Chondrocyte (in vitro differentiated cells): Measurements from ENCODE around the gene PLEKHA6. TPM values are rescaled to one million over a fixed set of nuclear protein-coding genes. Genes with fewer than 3 reads are reported as not detected.

Experiments used
- DNase-seq: peaks from one replicate; pipeline ENCODE4 v3.0.0; 2021; ENCODE audit warnings: mixed read lengths, low spot score
- H3K27ac Mint-ChIP-seq: one replicate; pipeline ENCODE4 v1.8.0; 2021; ENCODE audit warnings: mild to moderate bottlenecking, moderate library complexity, mixed read lengths; ENCODE audit not compliant: unreplicated experiment
- H3K27me3 Mint-ChIP-seq: 2 replicates; pipeline ENCODE4 v1.8.0; 2021; ENCODE audit warnings: low read depth, mixed read lengths
- H3K36me3 Mint-ChIP-seq: 2 replicates; pipeline ENCODE4 v1.8.0; 2021; ENCODE audit warnings: low read depth, mixed read lengths
- H3K4me1 Mint-ChIP-seq: 2 replicates; pipeline ENCODE4 v1.8.0; 2021; ENCODE audit warnings: low read depth, mild to moderate bottlenecking, mixed read lengths
- H3K4me3 Mint-ChIP-seq: one replicate; pipeline ENCODE4 v1.8.0; 2021; ENCODE audit warnings: mild to moderate bottlenecking, moderate library complexity, mixed read lengths; ENCODE audit not compliant: unreplicated experiment
- H3K9me3 Mint-ChIP-seq: 2 replicates; pipeline ENCODE4 v1.8.0; 2021; ENCODE audit warnings: low read depth, mixed read lengths
- total RNA-seq: library from RNA; stranded (reverse); gene quantifications from 3 replicates; pipeline ENCODE4 v1.2.1, GENCODE V29; 2021
- TF ChIP-seq, protein P1 (sequence below): fragments of 200-600 bp; sonication (generic); IDR thresholded peaks from 2 replicates; pipeline ENCODE4 v1.5.0; 2021; ENCODE audit warnings: antibody characterized with exemption, mild to moderate bottlenecking, moderate library complexity

PLEKHA6 gene
- total RNA-seq, 1 donor from 2014 or later, result 0.15 TPM

- peak overlapping the region; percentile 78 for H3K4me3 Mint-ChIP-seq
- TF ChIP-seq, protein P1, sequence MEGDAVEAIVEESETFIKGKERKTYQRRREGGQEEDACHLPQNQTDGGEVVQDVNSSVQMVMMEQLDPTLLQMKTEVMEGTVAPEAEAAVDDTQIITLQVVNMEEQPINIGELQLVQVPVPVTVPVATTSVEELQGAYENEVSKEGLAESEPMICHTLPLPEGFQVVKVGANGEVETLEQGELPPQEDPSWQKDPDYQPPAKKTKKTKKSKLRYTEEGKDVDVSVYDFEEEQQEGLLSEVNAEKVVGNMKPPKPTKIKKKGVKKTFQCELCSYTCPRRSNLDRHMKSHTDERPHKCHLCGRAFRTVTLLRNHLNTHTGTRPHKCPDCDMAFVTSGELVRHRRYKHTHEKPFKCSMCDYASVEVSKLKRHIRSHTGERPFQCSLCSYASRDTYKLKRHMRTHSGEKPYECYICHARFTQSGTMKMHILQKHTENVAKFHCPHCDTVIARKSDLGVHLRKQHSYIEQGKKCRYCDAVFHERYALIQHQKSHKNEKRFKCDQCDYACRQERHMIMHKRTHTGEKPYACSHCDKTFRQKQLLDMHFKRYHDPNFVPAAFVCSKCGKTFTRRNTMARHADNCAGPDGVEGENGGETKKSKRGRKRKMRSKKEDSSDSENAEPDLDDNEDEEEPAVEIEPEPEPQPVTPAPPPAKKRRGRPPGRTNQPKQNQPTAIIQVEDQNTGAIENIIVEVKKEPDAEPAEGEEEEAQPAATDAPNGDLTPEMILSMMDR, result no peak
Measured at GRCh38 chr1:204362984-204363334, 3.2 kb upstream of the PLEKHA6 start.

GRCh38 chr1:204361781-204362180, 2.1 kb upstream of the PLEKHA6 start:
- Mint-ChIP-seq H3K36me3 (no peaks in the 10 kb centered on the region), H3K9me3 (no peaks in the 10 kb centered on the region), H3K4me3 (no peak overlapping the region), H3K27me3 (peaks cover 32% of the 10 kb centered on the region), H3K27ac (no peak overlapping the region), H3K4me1 (peaks cover 8% of the 10 kb centered on the region)
- DNase-seq, result no peak
- TF ChIP-seq, protein P1, result no peak

More at GRCh38 chr1:204362984-204363334, 3.2 kb upstream of the PLEKHA6 start:
- no peak overlapping the region for H3K27ac Mint-ChIP-seq
- H3K36me3 Mint-ChIP-seq, result no peaks in the 10 kb centered on the region
- peaks cover 8% of the 10 kb centered on the region for H3K4me1 Mint-ChIP-seq
- no peaks in the 10 kb centered on the region for H3K9me3 Mint-ChIP-seq
- DNase-seq, result no peak
- H3K27me3 Mint-ChIP-seq, result peaks cover 41% of the 10 kb centered on the region

DNA sequence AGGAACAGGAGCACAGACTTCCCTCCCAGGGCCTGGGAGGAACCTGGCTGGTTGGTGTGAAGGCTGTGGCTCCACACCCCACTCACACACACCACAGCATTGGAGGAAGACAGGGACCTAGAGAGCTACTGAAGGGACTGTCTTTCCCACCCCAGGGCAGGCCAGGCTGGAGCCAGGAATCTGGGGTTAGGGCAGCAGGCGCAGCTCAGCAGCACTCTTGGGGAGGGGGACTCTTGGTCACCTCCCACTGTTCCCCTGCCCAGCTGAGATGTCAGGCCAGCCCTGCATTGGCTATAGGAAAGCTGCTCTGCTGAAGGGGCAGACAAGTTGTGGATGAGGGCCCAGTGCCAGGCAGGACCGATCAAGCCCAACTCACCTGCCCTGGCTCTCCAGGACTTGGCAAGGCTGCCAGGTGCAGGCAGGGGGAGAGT, 1.6 kb upstream of the PLEKHA6 start:
- no peak for DNase-seq
- Mint-ChIP-seq H3K27ac (no peak overlapping the region), H3K4me1 (peaks cover 8% of the 10 kb centered on the region), H3K9me3 (no peaks in the 10 kb centered on the region), H3K36me3 (no peaks in the 10 kb centered on the region), H3K27me3 (peaks cover 30% of the 10 kb centered on the region), H3K4me3 (no peak overlapping the region)
- TF ChIP-seq, protein P1, result no peak

DNA sequence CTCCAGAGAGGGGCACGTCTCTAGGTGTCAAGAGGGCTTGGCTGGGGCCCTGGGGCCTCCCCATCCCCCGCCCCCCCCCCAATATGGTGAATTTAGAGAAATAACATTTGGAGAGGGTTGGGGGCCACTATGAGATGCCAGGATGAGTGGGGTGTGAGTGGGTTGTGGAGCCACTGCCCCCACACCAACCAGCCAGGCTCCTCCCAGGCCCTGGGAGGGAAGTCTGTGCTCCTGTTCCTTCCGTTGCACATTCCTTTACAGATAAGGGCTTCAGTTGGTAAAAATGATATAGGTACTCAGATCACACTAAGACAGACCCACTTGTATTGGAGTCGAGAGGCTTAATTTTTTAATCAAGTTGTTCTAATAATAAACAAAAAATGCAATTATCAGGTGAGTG, 585 bp upstream of the PLEKHA6 start:
- TF ChIP-seq, protein P1, result peak; percentile 4
- no peak overlapping the region for H3K27ac Mint-ChIP-seq

GRCh38 chr1:204359131-204359473, 627 bp downstream of the PLEKHA6 start:
- no peak overlapping the region for H3K27ac Mint-ChIP-seq

More for the DNA sequence above, 585 bp upstream of the PLEKHA6 start:
- DNase-seq, result no peak
- Mint-ChIP-seq H3K4me1 (peaks cover 8% of the 10 kb centered on the region), H3K9me3 (no peaks in the 10 kb centered on the region), H3K27me3 (peaks cover 21% of the 10 kb centered on the region), H3K4me3 (no peak overlapping the region), H3K36me3 (no peaks in the 10 kb centered on the region)

More at GRCh38 chr1:204359131-204359473, 627 bp downstream of the PLEKHA6 start:
- Mint-ChIP-seq H3K4me3 (no peak overlapping the region), H3K9me3 (no peaks in the 10 kb centered on the region), H3K36me3 (no peaks in the 10 kb centered on the region), H3K4me1 (peaks cover 8% of the 10 kb centered on the region), H3K27me3 (peaks cover 12% of the 10 kb centered on the region)
- DNase-seq, result no peak
- TF ChIP-seq, protein P1, result no peak
